K562 (cell line): ENCODE data around the gene PLD1. TPM values are rescaled to one million over a fixed set of nuclear protein-coding genes. Genes with fewer than 3 reads are reported as not detected.

ENCODE experiments used
- CCAR2 ChIP-seq: fragments of 200-400 bp; formaldehyde crosslinking; IDR thresholded peaks from 2 replicates; pipeline ENCODE4 v1.6.1; 2017; ENCODE audit warnings: mild to moderate bottlenecking, low read depth, low read length
- CTBP1 ChIP-seq: fragments of 450-650 bp; IDR thresholded peaks from 2 replicates; pipeline ENCODE4 v1.6.1; 2016; ENCODE audit warnings: borderline replicate concordance
- MTA1 ChIP-seq: fragments of 450-650 bp; IDR thresholded peaks from 2 replicates; pipeline ENCODE4 v1.6.1; 2017; ENCODE audit warnings: borderline replicate concordance
- POLR3A ChIP-seq: IDR thresholded peaks from 2 replicates; pipeline ENCODE4 v1.6.1; 2011; ENCODE audit warnings: borderline replicate concordance, mild to moderate bottlenecking, moderate library complexity; ENCODE audit not compliant: insufficient read length, insufficient read depth; ENCODE audit errors: extremely low read depth
- POU5F1 ChIP-seq: fragments of 150-350 bp; IDR thresholded peaks from 2 replicates; pipeline ENCODE4 v1.6.1; 2014; ENCODE audit warnings: borderline replicate concordance, low read length, low read depth, mild to moderate bottlenecking; ENCODE audit not compliant: partially characterized antibody
- TEAD4 ChIP-seq, 2 experiments: sonication (generic) in 1 of 2; formaldehyde crosslinking in 1 of 2; IDR thresholded peaks; 2 replicates each; pipeline versions ENCODE4 v1.6.1 to v1.8.0; 2012 to 2022; ENCODE audit warnings: borderline replicate concordance in 1 of 2, inconsistent platforms in 1 of 2, low read length in 1 of 2, mild to moderate bottlenecking in 1 of 2, missing genetic modification reagents in 1 of 2
- YY1 ChIP-seq, 3 experiments: IDR thresholded peaks; 2 replicates each; pipeline ENCODE4 v1.6.1; 2011; ENCODE audit warnings: low read length in 2 of 3, mild to moderate bottlenecking in 2 of 3, moderate library complexity in 2 of 3, borderline replicate concordance in 1 of 3, control low read depth in 1 of 3, low read depth in 1 of 3; ENCODE audit not compliant: insufficient read depth in 3 of 3, insufficient replicate concordance in 2 of 3, control insufficient read depth in 1 of 3, insufficient read length in 1 of 3; ENCODE audit errors: extremely low read depth in 1 of 3
- polyA plus RNA-seq, 8 experiments: library from polyadenylated mRNA; depleted of rRNA in 4 of 8; stranded (reverse) in 5 of 8; unstranded in 3 of 8; fragments of >200 nt; fragmentation: Nextera tagmentation in 2 of 8; fragmentation: Illumina TruSeq in 1 of 8; extraction: Ambion mirVana in 2 of 8; extraction: Trizol in 1 of 8; gene quantifications; 2 replicates each; pipeline versions ENCODE4 v1.2.1 to v1.2.3, GENCODE V29; 2011 to 2014; ENCODE audit warnings: inconsistent platforms in 1 of 8, missing spikeins in 1 of 8
- total RNA-seq, 7 experiments: library from RNA; depleted of rRNA in 6 of 7; stranded (reverse); fragments of >200 nt in 6 of 7; fragmentation: Illumina TruSeq in 2 of 7; extraction: Trizol in 2 of 7; gene quantifications; 2 replicates each; pipeline versions ENCODE4 v1.2.1 to v1.2.3, GENCODE V29; 2011 to 2021; ENCODE audit warnings: low replicate concordance in 1 of 7
- TF ChIP-seq, protein P1 (sequence below): IDR thresholded peaks from 2 replicates; pipeline ENCODE4 v1.6.1; 2016; ENCODE audit warnings: missing genetic modification characterization, missing compliant biosample characterization
- TF ChIP-seq, protein P2 (sequence below): sonication (generic); formaldehyde crosslinking; IDR thresholded peaks from 2 replicates; pipeline ENCODE4 v1.8.1; 2022; ENCODE audit warnings: missing genetic modification reagents
- TF ChIP-seq, protein P3 (sequence below), 2 experiments: fragments of 450-650 bp in 1 of 2; sonication (generic) in 1 of 2; formaldehyde crosslinking in 1 of 2; IDR thresholded peaks; 2 replicates each; pipeline versions ENCODE4 v1.7.1 to v1.9.0; 2016 to 2022; ENCODE audit warnings: inconsistent platforms in 1 of 2, mild to moderate bottlenecking in 1 of 2, missing genetic modification reagents in 1 of 2

The PLD1 gene
- total and polyA plus RNA-seq, 9 of the 15 experiments (the other 6 are each of a cell fraction or from before 2014, with no cell fraction given) = 8.4 to 26.1 (median 18.6) TPM

DNA sequence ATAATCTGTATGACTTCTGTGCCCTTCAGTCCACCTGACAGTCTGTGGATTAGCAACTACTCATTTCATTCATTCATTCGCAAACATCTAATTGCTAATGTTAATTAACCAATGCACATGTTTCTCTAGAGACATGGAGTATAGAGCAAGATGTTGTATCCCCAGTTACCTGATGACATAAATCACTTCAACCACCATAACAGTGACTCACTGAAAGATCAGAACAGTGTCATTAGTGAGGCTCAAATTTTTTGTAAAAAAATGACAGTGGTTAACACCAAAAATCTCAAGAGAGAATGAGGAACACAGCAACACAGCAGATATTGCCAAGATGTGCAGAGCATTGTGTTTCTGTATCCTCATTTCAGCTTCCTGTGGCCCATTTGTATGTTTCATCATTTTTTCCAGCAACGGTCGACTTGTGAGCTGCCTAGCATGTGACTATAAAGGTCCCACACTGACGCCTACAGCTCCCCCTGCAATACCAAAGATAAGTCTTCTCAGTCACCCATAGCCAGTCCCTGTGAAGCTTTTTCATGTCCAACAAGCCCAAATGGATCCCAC, 3.7 kb upstream of the PLD1 start (continued):
- TF ChIP-seq POU5F1 (no peak), CTBP1 (peak; percentile 72; the same call in 1 of the 2 replicates), MTA1 (peak; percentile 61; the same call in 1 of the 2 replicates), CCAR2 (no peak), POLR3A (no peak), TEAD4 (IDR thresholded peaks at IDR 0.05; ENCODE audit: low read length) (peak; percentile 56), TEAD4 (CRISPR knock-in tag; IDR thresholded peaks at IDR 0.05; ENCODE audit: borderline replicate concordance) (no peak), YY1 (IDR thresholded peaks at IDR 0.05; ENCODE audit: borderline replicate concordance in 1 of 3, control insufficient read depth in 1 of 3, extremely low read depth in 1 of 3, insufficient read depth in 3 of 3, insufficient read length in 1 of 3, insufficient replicate concordance in 2 of 3, low read depth in 1 of 3, low read length in 2 of 3) (no peak)
- TF ChIP-seq, protein P1, sequence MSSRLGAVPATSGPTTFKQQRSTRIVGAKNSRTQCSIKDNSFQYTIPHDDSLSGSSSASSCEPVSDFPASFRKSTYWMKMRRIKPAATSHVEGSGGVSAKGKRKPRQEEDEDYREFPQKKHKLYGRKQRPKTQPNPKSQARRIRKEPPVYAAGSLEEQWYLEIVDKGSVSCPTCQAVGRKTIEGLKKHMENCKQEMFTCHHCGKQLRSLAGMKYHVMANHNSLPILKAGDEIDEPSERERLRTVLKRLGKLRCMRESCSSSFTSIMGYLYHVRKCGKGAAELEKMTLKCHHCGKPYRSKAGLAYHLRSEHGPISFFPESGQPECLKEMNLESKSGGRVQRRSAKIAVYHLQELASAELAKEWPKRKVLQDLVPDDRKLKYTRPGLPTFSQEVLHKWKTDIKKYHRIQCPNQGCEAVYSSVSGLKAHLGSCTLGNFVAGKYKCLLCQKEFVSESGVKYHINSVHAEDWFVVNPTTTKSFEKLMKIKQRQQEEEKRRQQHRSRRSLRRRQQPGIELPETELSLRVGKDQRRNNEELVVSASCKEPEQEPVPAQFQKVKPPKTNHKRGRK (tag) = no peak
- TF ChIP-seq, protein P2, sequence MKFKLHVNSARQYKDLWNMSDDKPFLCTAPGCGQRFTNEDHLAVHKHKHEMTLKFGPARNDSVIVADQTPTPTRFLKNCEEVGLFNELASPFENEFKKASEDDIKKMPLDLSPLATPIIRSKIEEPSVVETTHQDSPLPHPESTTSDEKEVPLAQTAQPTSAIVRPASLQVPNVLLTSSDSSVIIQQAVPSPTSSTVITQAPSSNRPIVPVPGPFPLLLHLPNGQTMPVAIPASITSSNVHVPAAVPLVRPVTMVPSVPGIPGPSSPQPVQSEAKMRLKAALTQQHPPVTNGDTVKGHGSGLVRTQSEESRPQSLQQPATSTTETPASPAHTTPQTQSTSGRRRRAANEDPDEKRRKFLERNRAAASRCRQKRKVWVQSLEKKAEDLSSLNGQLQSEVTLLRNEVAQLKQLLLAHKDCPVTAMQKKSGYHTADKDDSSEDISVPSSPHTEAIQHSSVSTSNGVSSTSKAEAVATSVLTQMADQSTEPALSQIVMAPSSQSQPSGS = no peak
- TF ChIP-seq, protein P3, sequence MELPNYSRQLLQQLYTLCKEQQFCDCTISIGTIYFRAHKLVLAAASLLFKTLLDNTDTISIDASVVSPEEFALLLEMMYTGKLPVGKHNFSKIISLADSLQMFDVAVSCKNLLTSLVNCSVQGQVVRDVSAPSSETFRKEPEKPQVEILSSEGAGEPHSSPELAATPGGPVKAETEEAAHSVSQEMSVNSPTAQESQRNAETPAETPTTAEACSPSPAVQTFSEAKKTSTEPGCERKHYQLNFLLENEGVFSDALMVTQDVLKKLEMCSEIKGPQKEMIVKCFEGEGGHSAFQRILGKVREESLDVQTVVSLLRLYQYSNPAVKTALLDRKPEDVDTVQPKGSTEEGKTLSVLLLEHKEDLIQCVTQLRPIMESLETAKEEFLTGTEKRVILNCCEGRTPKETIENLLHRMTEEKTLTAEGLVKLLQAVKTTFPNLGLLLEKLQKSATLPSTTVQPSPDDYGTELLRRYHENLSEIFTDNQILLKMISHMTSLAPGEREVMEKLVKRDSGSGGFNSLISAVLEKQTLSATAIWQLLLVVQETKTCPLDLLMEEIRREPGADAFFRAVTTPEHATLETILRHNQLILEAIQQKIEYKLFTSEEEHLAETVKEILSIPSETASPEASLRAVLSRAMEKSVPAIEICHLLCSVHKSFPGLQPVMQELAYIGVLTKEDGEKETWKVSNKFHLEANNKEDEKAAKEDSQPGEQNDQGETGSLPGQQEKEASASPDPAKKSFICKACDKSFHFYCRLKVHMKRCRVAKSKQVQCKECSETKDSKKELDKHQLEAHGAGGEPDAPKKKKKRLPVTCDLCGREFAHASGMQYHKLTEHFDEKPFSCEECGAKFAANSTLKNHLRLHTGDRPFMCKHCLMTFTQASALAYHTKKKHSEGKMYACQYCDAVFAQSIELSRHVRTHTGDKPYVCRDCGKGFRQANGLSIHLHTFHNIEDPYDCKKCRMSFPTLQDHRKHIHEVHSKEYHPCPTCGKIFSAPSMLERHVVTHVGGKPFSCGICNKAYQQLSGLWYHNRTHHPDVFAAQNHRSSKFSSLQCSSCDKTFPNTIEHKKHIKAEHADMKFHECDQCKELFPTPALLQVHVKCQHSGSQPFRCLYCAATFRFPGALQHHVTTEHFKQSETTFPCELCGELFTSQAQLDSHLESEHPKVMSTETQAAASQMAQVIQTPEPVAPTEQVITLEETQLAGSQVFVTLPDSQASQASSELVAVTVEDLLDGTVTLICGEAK (IDR thresholded peaks at IDR 0.05) = no peak
- TF ChIP-seq, protein P3 (CRISPR knock-in tag; IDR thresholded peaks at IDR 0.05) = no peak
